GM12878 (cell line): Measurements from ENCODE around the gene FYTTD1. TPM values are rescaled to one million over a fixed set of nuclear protein-coding genes. Genes with fewer than 3 reads are reported as not detected.
A peak's percentile ranks its signal among the peaks of the same experiment; 100 is the strongest.

ENCODE experiments used
- ATAC-seq: fragments of 200-7000 bp; cut with Tn5 transposase; 3 replicates; pipeline ENCODE4 v1.9.1; 2020; ENCODE audit warnings: mild to moderate bottlenecking, moderate library complexity
- BruUV-seq: library from RNA; stranded (reverse); fragments of 400-500 nt; replicated peaks from 2 replicates; lab custom pipeline; 2021; lab: Mats Ljungman, UMichigan
- CTCF ChIA-PET: fragments of 300-600 bp; sonication (Branson Sonifier 250); formaldehyde crosslinking; extraction: SDS; loops from one replicate; lab custom pipeline; 2021; ENCODE audit warnings: inconsistent platforms; lab: Yijun Ruan, JAX
- POLR2A ChIA-PET: fragments of 350-600 bp; formaldehyde crosslinking; extraction: SDS; loops from one replicate; lab custom pipeline; 2021; ENCODE audit warnings: inconsistent platforms; lab: Charles Lee
- RAD21 ChIA-PET: fragments of 300-600 bp; sonication (Branson Sonifier 250); formaldehyde crosslinking; loops from one replicate; lab custom pipeline; 2023; ENCODE audit warnings: antibody characterized with exemption; ENCODE audit not compliant: unreplicated experiment; lab: Charles Lee
- SMC1A ChIA-PET: fragments of 300-600 bp; sonication (Branson Sonifier 250); formaldehyde crosslinking; loops from one replicate; lab custom pipeline; 2023; ENCODE audit not compliant: unreplicated experiment, uncharacterized antibody; lab: Charles Lee
- DNase-seq: peaks from one replicate; pipeline ENCODE4 v3.0.0-alpha.2; 2011; ENCODE audit warnings: low read depth, low spot score
- FAIRE-seq: peaks from 3 replicates; lab custom pipeline; 2011; peaks lifted over from hg19 to GRCh38; lab: Jason Lieb, UNC
- H2AFZ ChIP-seq: 2 replicates; pipeline ENCODE4 v1.6.0; 2011; ENCODE audit warnings: low read depth, low read length, control low read depth; ENCODE audit not compliant: control insufficient read depth
- H3K27ac ChIP-seq: 2 replicates; pipeline ENCODE4 v1.5.1; 2011; ENCODE audit warnings: control low read depth; ENCODE audit not compliant: control insufficient read depth, insufficient read depth
- H3K27me3 ChIP-seq, 2 experiments: replicated peaks in 1 of 2; 2 replicates each; pipeline versions ENCODE4 v1.6.0 to v1.6.1; 2011; ENCODE audit warnings: low read length in 1 of 2; ENCODE audit not compliant: control insufficient read depth in 2 of 2, insufficient read depth in 2 of 2
- H3K36me3 ChIP-seq, 2 experiments: 2 replicates each; pipeline ENCODE4 v1.5.1; 2011; ENCODE audit warnings: low read length in 1 of 2; ENCODE audit not compliant: control insufficient read depth in 2 of 2, insufficient read depth in 2 of 2
- H3K4me1 ChIP-seq: 2 replicates; pipeline ENCODE4 v1.6.1; 2011; ENCODE audit warnings: mild to moderate bottlenecking, low read length, moderate library complexity, mixed read lengths; ENCODE audit not compliant: control insufficient read depth, insufficient read depth
- H3K4me2 ChIP-seq: 2 replicates; pipeline ENCODE4 v1.6.0; 2011; ENCODE audit warnings: control low read depth; ENCODE audit not compliant: control insufficient read depth, insufficient read depth
- H3K4me3 ChIP-seq: fragments of 200-600 bp; sonication (generic); 2 replicates; pipeline ENCODE4 v1.5.1; 2016
- H3K79me2 ChIP-seq: 2 replicates; pipeline ENCODE4 v1.6.0; 2011; ENCODE audit warnings: low read length; ENCODE audit not compliant: control insufficient read depth, insufficient read depth
- H3K9ac ChIP-seq: 2 replicates; pipeline ENCODE4 v1.8.0; 2011; ENCODE audit warnings: low read length, control low read depth, mixed read lengths; ENCODE audit not compliant: control insufficient read depth, insufficient read depth
- H3K9me3 ChIP-seq: replicated peaks from 3 replicates; pipeline ENCODE4 v1.5.1; 2011; ENCODE audit warnings: mild to moderate bottlenecking, low read length; ENCODE audit not compliant: control insufficient read depth, insufficient read depth
- H4K20me1 ChIP-seq: 2 replicates; pipeline ENCODE4 v1.6.0; 2011; ENCODE audit not compliant: control insufficient read depth, insufficient read depth
- CHD1 ChIP-seq: IDR thresholded peaks from 2 replicates; pipeline ENCODE4 v1.6.1; 2012; ENCODE audit warnings: low read depth, low read length, improper control_type of control experiment
- CHD4 ChIP-seq: fragments of 200-600 bp; sonication (generic); IDR thresholded peaks from 2 replicates; pipeline ENCODE4 v1.6.1; 2016; ENCODE audit warnings: mild to moderate bottlenecking
- EP300 ChIP-seq, 2 experiments: fragments of 150-350 bp in 1 of 2; IDR thresholded peaks; 2 replicates each; pipeline ENCODE4 v1.6.1; 2011 to 2012; ENCODE audit warnings: low read depth in 2 of 2, low read length in 2 of 2, borderline replicate concordance in 1 of 2, improper control_type of control experiment in 1 of 2, inconsistent platforms in 1 of 2; ENCODE audit not compliant: control insufficient read depth in 1 of 2
- ESRRA ChIP-seq: IDR thresholded peaks from 2 replicates; pipeline ENCODE4 v1.6.1; 2012; ENCODE audit warnings: mild to moderate bottlenecking, low read length, improper control_type of control experiment
- FOXM1 ChIP-seq: IDR thresholded peaks from 2 replicates; pipeline ENCODE4 v1.6.1; 2012; ENCODE audit warnings: low read depth, mild to moderate bottlenecking, inconsistent platforms, low read length, moderate library complexity
- GATAD2B ChIP-seq: fragments of 450-650 bp; conservative IDR thresholded peaks from 2 replicates; pipeline ENCODE4 v1.6.1; 2017; ENCODE audit warnings: low read depth, mild to moderate bottlenecking, moderate library complexity
- MYC ChIP-seq: IDR thresholded peaks from 2 replicates; pipeline ENCODE4 v1.6.1; 2011; ENCODE audit warnings: mild to moderate bottlenecking, low read length, moderate library complexity, inconsistent platforms; ENCODE audit not compliant: insufficient read depth, insufficient replicate concordance, insufficient read length, severe bottlenecking
- NFYB ChIP-seq: IDR thresholded peaks from 2 replicates; pipeline ENCODE4 v1.6.1; 2011; ENCODE audit warnings: low read depth, mild to moderate bottlenecking, low read length, improper control_type of control experiment, moderate library complexity; ENCODE audit not compliant: insufficient read depth
- SRF ChIP-seq, 2 experiments: IDR thresholded peaks; 2 replicates each; pipeline ENCODE4 v1.6.1; 2011; ENCODE audit warnings: low read depth in 2 of 2, low read length in 2 of 2, mild to moderate bottlenecking in 1 of 2, moderate library complexity in 1 of 2
- TBL1XR1 ChIP-seq: IDR thresholded peaks from 2 replicates; pipeline ENCODE4 v1.6.1; 2012; ENCODE audit warnings: low read depth, low read length, improper control_type of control experiment
- YBX1 ChIP-seq: fragments of 450-650 bp; IDR thresholded peaks from 2 replicates; pipeline ENCODE4 v1.6.1; 2016; ENCODE audit warnings: antibody characterized with exemption
- WGBS: methylation state at CpG from one replicate; pipeline ENCODE4 v1.1.6; 2016; ENCODE audit warnings: low lambda C conversion rate; ENCODE audit not compliant: insufficient replicate concordance, insufficient coverage; ENCODE audit errors: missing lambda C conversion rate; 5-methylcytosine and 5-hydroxymethylcytosine counted together
- in situ Hi-C: fragments of 300-500 bp; cut with MboI; formaldehyde crosslinking; loops from 9 replicates; pipeline ENCODE4 v1.14.3; 2018; ENCODE audit warnings: mixed read lengths
- intact Hi-C: fragments of 100-400 bp; cut with micrococcal nuclease; formaldehyde crosslinking; loops from one replicate; pipeline ENCODE4 v1.14.2; 2022; ENCODE audit not compliant: unreplicated experiment
- polyA plus RNA-seq, 11 experiments: library from polyadenylated mRNA; depleted of rRNA in 4 of 11; unstranded in 6 of 11; stranded (reverse) in 5 of 11; fragments of >200 nt; fragmentation: Nextera tagmentation in 4 of 11; fragmentation: Illumina TruSeq in 1 of 11; extraction: Ambion mirVana in 4 of 11; extraction: Trizol in 1 of 11; gene quantifications; 1 replicate in 1 of 11; 2 replicates in 10 of 11; pipeline versions ENCODE4 v1.2.1 to v1.2.3, GENCODE V29; 2011 to 2016; ENCODE audit warnings: inconsistent platforms in 2 of 11, missing spikeins in 2 of 11, low read depth in 1 of 11
- total RNA-seq, 4 experiments: library from RNA; depleted of rRNA in 3 of 4; stranded (reverse); fragments of >200 nt in 3 of 4; fragmentation: Illumina TruSeq in 1 of 4; extraction: Trizol in 1 of 4; gene quantifications; 2 replicates each; pipeline versions ENCODE4 v1.2.1 to v1.2.3, GENCODE V29; 2013 to 2021
- TF ChIP-seq, protein P1 (sequence below): fragments of 450-650 bp; IDR thresholded peaks from 2 replicates; pipeline ENCODE4 v1.6.1; 2017; ENCODE audit warnings: mild to moderate bottlenecking, moderate library complexity

Gene FYTTD1
- total and polyA plus RNA-seq, 10 of the 15 experiments (the other 5 are each of a cell fraction or from before 2014, with no cell fraction given) = 25.5 to 101 (median 59.4) TPM

GRCh38 chr3:197796087-197796486 is 46.4 kb downstream of the FYTTD1 start:
- H3K4me3 ChIP-seq = no peak overlapping the region
- H3K27ac ChIP-seq = no peak overlapping the region; the same call in 1 of the 2 replicates
- DNase-seq (no peak), FAIRE-seq (no peak), ATAC-seq (no peak)
- intact Hi-C loops = no loop called here
- H3K79me2 ChIP-seq = peaks cover 94% of the 10 kb centered on the region
- H4K20me1 ChIP-seq = no peaks in the 10 kb centered on the region
- peaks cover 30% of the 10 kb centered on the region for H3K4me1 ChIP-seq
- 75% methylated on average over 4 of the region's 4 CpGs for WGBS
- no TSS peak for BruUV-seq
- POLR2A ChIA-PET = interaction anchor here (0.6 to 4.3 kb wide), 6 partner anchors 12 to 89 kb away, joined by 3 to 46 read pairs (median 4); no protein-coding TSS in a partner anchor
- RAD21 ChIA-PET = interaction anchor here (0.8 to 6.2 kb wide), 5 partner anchors 12 to 84 kb away, joined by 3 to 53 read pairs (median 4); no protein-coding TSS in a partner anchor
- TF ChIP-seq SRF (IDR thresholded peaks at IDR 0.05; ENCODE audit: low read depth in 2 of 2, low read length in 2 of 2) (no peak), YBX1 (no peak), EP300 (IDR thresholded peaks at IDR 0.05; ENCODE audit: borderline replicate concordance in 1 of 2, control insufficient read depth in 1 of 2, low read depth in 2 of 2, low read length in 2 of 2) (no peak), TBL1XR1 (no peak), FOXM1 (no peak)
- TF ChIP-seq, all 136 proteins: peak for 0
- Histone ChIP-seq H3K27me3 (no peaks in the 10 kb centered on the region), H3K4me2 (0 out of 2 replicates have a peak overlapping the region, but pooled peaks have one; percentile 43), H3K9me3 (no peaks in the 10 kb centered on the region; the same call in 2 of the 3 replicates), H3K9ac (no peak overlapping the region), H3K36me3 (no peaks in the 10 kb centered on the region), H2AFZ (no peak overlapping the region)
- in situ Hi-C loops = no loop called here
- ChIA-PET SMC1A (interaction anchor here (0.6 to 4.6 kb wide), 11 partner anchors 12 to 92 kb away, joined by 3 to 56 read pairs (median 5); no protein-coding TSS in a partner anchor), CTCF (interaction anchor here (0.6 to 2.1 kb wide), 7 partner anchors 11 to 724 kb away, joined by 3 to 11 read pairs (median 4); no protein-coding TSS in a partner anchor)

- H2AFZ ChIP-seq = no peak overlapping the region
- no peaks in the 10 kb centered on the region; the same call in 2 of the 3 replicates for H3K9me3 ChIP-seq
- ATAC-seq (peak; percentile 77), FAIRE-seq (no peak), DNase-seq (peak; percentile 70)
- peak overlapping the region; percentile 41 for H3K27ac ChIP-seq
- H3K4me1 ChIP-seq = peaks cover 49% of the 10 kb centered on the region
- no TSS peak for BruUV-seq
- 2% methylated on average over 3 of the region's 3 CpGs for WGBS
- no peaks in the 10 kb centered on the region for H3K27me3 ChIP-seq
- H3K79me2 ChIP-seq = peaks cover 94% of the 10 kb centered on the region
- ChIA-PET SMC1A (interaction anchor here (0.6 to 5.5 kb wide), 4 partner anchors 11 to 87 kb away, joined by 3 to 30 read pairs (median 6); no protein-coding TSS in a partner anchor), CTCF (interaction anchor here (0.8 to 0.9 kb wide), 2 partner anchors 16 to 27 kb away, joined by 3 to 4 read pairs; no protein-coding TSS in a partner anchor), POLR2A (interaction anchor here (1.1 to 2.8 kb wide), 3 partner anchors 11 to 16 kb away, joined by 4 to 13 read pairs (median 6); no protein-coding TSS in a partner anchor), RAD21 (interaction anchor here (0.6 to 5.6 kb wide), 6 partner anchors 15 to 87 kb away, joined by 3 to 34 read pairs (median 3); no protein-coding TSS in a partner anchor)
- H3K4me3 ChIP-seq = no peak overlapping the region; the same call in 1 of the 2 replicates
- in situ Hi-C loops = no loop called here
- H3K36me3 ChIP-seq = no peaks in the 10 kb centered on the region
- H3K4me2 ChIP-seq = peak overlapping the region; percentile 74
- H4K20me1 ChIP-seq = no peaks in the 10 kb centered on the region
- intact Hi-C loops = no loop called here
- H3K9ac ChIP-seq = no peak overlapping the region
- TF ChIP-seq CHD1 (no peak), CHD4 (no peak), NFYB (no peak), ESRRA (no peak), GATAD2B (no peak), MYC (no peak)
- TF ChIP-seq, protein P1, sequence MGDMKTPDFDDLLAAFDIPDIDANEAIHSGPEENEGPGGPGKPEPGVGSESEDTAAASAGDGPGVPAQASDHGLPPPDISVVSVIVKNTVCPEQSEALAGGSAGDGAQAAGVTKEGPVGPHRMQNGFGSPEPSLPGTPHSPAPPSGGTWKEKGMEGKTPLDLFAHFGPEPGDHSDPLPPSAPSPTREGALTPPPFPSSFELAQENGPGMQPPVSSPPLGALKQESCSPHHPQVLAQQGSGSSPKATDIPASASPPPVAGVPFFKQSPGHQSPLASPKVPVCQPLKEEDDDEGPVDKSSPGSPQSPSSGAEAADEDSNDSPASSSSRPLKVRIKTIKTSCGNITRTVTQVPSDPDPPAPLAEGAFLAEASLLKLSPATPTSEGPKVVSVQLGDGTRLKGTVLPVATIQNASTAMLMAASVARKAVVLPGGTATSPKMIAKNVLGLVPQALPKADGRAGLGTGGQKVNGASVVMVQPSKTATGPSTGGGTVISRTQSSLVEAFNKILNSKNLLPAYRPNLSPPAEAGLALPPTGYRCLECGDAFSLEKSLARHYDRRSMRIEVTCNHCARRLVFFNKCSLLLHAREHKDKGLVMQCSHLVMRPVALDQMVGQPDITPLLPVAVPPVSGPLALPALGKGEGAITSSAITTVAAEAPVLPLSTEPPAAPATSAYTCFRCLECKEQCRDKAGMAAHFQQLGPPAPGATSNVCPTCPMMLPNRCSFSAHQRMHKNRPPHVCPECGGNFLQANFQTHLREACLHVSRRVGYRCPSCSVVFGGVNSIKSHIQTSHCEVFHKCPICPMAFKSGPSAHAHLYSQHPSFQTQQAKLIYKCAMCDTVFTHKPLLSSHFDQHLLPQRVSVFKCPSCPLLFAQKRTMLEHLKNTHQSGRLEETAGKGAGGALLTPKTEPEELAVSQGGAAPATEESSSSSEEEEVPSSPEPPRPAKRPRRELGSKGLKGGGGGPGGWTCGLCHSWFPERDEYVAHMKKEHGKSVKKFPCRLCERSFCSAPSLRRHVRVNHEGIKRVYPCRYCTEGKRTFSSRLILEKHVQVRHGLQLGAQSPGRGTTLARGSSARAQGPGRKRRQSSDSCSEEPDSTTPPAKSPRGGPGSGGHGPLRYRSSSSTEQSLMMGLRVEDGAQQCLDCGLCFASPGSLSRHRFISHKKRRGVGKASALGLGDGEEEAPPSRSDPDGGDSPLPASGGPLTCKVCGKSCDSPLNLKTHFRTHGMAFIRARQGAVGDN = no peak
Observed at GRCh38 chr3:197798863-197799262, 49.2 kb downstream of the FYTTD1 start.
